ENCODE data around the gene ARHGEF6.
A peak's percentile ranks its signal among the peaks of the same experiment; 100 is the strongest.
"Not testable (repeated sequence)": the region's sequence is repeated elsewhere in the genome, so short reads cannot be mapped to it uniquely, and the experiment has no call there.

ARHGEF6 gene, protein sequence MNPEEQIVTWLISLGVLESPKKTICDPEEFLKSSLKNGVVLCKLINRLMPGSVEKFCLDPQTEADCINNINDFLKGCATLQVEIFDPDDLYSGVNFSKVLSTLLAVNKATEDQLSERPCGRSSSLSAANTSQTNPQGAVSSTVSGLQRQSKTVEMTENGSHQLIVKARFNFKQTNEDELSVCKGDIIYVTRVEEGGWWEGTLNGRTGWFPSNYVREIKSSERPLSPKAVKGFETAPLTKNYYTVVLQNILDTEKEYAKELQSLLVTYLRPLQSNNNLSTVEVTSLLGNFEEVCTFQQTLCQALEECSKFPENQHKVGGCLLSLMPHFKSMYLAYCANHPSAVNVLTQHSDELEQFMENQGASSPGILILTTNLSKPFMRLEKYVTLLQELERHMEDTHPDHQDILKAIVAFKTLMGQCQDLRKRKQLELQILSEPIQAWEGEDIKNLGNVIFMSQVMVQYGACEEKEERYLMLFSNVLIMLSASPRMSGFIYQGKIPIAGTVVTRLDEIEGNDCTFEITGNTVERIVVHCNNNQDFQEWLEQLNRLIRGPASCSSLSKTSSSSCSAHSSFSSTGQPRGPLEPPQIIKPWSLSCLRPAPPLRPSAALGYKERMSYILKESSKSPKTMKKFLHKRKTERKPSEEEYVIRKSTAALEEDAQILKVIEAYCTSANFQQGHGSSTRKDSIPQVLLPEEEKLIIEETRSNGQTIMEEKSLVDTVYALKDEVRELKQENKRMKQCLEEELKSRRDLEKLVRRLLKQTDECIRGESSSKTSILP

DNA sequence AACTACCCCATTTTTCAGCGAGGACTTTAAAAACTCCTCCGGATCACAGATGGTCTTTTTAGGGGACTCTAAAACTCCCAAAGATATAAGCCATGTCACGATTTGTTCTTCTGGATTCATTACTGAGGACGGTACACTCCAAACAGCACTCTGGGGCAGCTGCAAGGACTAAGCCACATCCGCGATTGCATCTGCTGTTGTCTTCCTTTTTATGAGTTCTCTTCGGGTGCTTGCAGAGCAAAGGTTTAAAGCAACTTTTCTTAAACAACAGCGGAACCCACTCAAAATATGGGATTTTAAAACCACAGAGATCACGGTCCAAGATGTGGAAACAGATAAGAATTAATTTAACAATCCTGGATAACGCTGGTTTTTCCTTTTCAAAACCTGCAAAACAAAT lies at the start of gene ARHGEF6:
TSS of gene ARHGEF6 (minus strand) at position 170 of the 400 bp plus-strand sequence. CDS start at position 120, 50 bp downstream.
- no peak for DNase-seq

GRCh38 chrX:136829413-136829812 lies 48.7 kb upstream of the ARHGEF6 start:
- no peak for DNase-seq

DNA sequence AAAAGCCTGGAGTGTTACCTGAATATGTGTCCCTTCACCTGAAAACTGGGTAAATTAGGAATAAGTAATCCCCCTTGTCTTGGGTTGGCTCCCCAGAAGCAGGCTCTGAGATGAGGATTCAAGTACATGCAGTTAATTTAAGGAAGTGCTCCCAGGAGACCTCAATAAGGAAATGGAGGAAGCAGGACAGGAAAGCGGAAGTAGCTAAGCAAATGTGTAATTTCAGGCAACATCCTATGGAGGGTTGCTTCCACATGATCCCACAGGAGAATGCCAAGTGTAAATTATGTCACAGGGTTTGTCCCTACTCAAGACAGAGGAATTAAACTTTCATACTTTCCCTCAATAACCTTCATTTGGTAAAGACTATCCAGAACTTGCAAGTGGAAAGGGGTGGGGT lies 48.1 kb upstream of the ARHGEF6 start:
- DNase-seq, result no peak

GRCh38 chrX:136827026-136827425 lies 46.3 kb upstream of the ARHGEF6 start:
- DNase-seq, result peak; percentile 68

GRCh38 chrX:136825771-136826170 lies 45.0 kb upstream of the ARHGEF6 start:
- DNase-seq, result no peak

- DNase-seq, result no peak
Observed at GRCh38 chrX:136823175-136823574, 42.4 kb upstream of the ARHGEF6 start.

DNA sequence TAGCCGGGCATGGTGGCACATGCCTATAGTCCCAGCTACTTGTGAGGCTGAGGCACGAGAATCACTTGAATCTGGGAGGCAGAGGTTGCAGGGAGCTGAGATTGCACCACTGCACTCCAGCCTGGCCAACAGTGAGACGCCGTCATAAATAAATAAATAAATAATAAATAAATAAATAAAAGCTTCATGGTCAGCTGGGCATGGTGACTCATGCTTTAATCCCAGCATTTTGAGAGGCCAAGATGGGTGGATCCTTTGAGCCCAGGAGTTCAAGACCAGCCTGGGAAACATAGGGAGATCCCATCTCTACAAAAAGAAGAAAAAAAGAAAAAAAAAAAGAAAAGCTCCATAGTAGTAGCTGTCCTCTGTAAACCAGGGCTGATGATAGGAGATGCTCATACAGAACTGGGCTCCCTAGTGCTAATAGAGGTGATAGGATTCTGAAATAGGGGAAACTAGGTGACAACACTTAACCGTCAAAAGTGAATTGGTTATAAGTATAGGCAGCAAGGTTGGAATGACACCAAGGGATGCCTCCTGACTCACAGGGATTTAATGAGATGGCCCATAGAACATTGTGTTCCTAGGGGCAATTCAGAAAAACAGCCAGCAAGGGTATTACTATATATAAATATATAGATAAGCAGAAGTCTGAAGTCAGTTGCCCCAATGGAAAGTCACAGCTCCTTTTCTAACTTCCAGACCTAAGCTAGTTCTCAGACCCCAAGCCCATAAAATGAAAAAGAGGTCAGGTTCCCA lies 41.8 kb upstream of the ARHGEF6 start:
- no peak for DNase-seq

DNA sequence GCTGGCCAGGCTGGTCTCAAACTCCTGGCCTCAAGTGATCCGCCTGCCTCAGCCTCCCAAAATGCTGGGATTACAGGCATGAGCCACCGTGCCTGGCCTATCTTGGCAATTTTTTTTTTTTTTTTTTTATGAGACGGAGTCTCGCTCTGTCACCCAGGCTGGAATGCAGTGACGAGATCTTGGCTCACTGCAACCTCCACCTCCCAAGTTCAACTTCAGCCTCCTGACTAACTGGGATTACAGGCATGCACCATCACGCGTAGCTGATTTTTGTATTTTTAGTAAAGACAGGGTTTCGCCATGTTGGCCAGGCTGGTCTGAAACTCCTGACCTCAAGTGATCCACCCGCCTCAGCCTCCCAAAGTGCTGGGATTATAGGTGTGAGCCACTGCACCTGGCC lies 39.0 kb upstream of the ARHGEF6 start:
- not testable (repeated sequence) for DNase-seq

GRCh38 chrX:136819031-136819703 lies 38.4 kb upstream of the ARHGEF6 start:
- peak; percentile 2 for DNase-seq

- DNase-seq, result no peak
Observed at GRCh38 chrX:136816975-136817374, 36.2 kb upstream of the ARHGEF6 start.

DNA sequence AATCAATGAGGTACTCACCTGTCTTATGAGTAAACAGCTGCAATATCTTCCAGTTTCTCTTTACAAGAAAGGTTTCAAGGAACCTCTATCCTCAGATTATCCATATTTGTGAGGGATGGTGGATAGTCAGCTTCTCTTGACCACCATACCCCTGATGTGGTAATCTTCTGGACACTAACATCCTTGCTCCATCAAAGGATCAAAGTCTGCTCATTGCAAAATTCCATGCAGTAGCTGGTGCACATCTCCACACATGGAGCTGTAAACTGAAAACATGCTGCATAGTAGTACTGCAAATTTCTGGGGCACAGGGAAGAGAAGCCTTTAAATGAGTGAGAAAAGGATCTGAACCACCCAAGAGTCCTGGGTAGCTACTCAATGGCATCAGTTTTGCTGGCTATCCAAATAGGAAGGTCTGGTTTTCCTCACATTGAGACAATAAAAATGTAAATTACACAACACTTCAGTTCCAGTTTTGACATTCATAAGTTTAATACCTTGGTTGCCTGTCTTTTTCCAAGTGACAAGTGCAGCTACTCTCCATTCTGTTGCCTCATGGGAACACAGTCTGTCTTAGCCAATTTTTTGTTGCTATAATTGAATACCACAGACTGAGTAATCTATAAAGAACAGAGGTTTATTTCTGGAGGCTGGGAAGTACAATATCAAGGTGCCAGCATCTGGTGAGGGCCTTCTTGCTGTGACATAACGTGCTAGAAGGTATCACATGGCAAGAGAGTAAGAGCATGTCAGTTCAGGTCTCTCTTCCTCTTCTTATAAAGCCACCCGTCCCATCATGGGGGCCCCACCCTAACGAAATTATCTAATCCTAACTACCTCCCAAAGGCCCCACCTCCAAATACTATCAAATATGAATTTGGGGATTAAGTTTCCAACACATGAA lies 34.4 kb upstream of the ARHGEF6 start:
- DNase-seq, result no peak

GRCh38 chrX:136812286-136812685 lies 31.6 kb upstream of the ARHGEF6 start:
- no peak for DNase-seq

- DNase-seq, result no peak
Observed at GRCh38 chrX:136810493-136810892, 29.8 kb upstream of the ARHGEF6 start.

- no peak for DNase-seq
Observed at GRCh38 chrX:136806891-136807410, 26.2 kb upstream of the ARHGEF6 start.

DNA sequence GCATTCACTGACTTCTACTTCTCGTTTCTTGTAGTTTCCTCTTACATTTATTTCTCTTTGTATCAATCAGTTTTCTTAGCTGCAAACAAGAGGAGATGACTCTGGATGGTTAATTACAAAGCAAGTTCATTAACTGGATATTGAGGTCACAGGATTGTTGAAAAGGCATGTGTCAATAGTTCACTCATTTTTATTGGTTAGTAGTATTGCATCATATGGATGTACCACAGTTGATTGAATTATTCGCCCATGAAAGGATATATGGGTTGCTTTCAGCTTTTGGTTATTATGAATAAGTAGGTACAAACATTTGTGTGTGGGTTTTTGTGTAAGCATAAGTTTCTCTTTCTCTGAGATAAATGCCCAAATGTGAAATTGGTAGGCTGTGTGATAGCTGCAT lies 21.8 kb upstream of the ARHGEF6 start:
- DNase-seq, result no peak

- no peak for DNase-seq
Observed at GRCh38 chrX:136797787-136798186, 17.1 kb upstream of the ARHGEF6 start.

GRCh38 chrX:136795132-136795531 lies 14.4 kb upstream of the ARHGEF6 start:
- DNase-seq, result not testable (repeated sequence)

- DNase-seq, result not testable (repeated sequence)
Observed at GRCh38 chrX:136794660-136795059, 13.9 kb upstream of the ARHGEF6 start.

DNA sequence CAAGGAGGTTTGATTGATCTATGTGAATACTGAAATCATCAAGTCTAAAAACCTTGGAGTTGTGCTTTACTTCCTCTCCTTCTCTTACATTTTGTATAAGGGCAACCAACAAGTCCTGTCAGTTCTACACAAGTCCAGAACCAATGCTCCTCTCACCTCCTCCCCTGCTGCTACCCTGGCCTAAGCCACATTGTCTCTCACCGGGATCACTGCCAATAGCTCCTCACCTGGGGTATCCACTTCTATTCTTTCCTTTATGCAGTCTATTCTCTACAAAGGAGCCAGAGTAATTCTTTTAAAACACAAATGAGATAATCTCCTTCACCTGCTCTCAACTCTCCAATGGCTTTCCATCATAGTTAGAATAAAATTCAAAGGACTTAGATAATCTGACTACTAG lies 13.3 kb upstream of the ARHGEF6 start:
- no peak for DNase-seq

GRCh38 chrX:136789856-136790255 lies 9.1 kb upstream of the ARHGEF6 start:
- no peak for DNase-seq

GRCh38 chrX:136784231-136784630 lies 3.5 kb upstream of the ARHGEF6 start:
- no peak for DNase-seq
